HG03039 (cell line): Measurements from ENCODE around the gene KLF5.

Experiments
- ATAC-seq: cut with Tn5 transposase; IDR thresholded peaks from one replicate; pipeline ENCODE4 v1.9.1; 2021; ENCODE audit warnings: mild to moderate bottlenecking, moderate library complexity; ENCODE audit not compliant: unreplicated experiment

The KLF5 gene

DNA sequence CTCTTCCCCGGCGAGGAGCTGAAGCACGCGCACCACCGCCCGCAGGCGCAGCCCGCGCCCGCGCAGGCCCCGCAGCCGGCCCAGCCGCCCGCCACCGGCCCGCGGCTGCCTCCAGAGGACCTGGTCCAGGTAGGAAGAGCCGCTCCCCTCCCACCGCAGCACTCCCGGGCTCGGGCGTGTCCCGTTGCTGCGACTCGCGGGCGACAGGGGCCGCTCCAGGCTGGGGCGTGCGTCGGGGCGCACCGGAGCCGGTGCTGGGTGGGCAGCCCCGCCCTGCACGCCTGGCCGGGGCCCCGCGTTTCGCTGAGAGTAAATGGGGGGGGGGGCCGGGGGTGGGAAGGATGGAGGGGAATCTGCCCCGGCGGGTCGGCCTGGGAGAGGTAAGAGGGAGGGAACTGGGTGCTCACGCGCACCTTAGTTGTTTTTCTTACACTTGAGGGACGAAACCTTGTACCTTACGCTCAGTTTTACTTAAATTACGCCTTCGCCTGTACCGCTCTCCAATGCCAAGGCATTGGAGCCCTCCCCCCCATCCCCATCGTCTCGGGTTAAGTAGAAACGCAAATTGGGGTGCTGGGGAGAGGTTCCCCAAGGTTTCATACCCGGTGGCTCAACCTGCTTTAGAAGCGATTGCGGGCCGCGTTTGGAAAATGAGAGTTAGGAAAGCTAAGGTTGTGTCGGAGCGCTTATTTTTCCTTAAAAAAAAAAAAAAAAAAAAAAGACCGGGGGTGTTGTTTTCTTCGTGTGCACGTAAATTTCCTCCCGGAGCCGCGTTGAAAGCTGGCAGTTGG, 850 bp downstream of the KLF5 start:
- peak; percentile 41 for ATAC-seq

DNA sequence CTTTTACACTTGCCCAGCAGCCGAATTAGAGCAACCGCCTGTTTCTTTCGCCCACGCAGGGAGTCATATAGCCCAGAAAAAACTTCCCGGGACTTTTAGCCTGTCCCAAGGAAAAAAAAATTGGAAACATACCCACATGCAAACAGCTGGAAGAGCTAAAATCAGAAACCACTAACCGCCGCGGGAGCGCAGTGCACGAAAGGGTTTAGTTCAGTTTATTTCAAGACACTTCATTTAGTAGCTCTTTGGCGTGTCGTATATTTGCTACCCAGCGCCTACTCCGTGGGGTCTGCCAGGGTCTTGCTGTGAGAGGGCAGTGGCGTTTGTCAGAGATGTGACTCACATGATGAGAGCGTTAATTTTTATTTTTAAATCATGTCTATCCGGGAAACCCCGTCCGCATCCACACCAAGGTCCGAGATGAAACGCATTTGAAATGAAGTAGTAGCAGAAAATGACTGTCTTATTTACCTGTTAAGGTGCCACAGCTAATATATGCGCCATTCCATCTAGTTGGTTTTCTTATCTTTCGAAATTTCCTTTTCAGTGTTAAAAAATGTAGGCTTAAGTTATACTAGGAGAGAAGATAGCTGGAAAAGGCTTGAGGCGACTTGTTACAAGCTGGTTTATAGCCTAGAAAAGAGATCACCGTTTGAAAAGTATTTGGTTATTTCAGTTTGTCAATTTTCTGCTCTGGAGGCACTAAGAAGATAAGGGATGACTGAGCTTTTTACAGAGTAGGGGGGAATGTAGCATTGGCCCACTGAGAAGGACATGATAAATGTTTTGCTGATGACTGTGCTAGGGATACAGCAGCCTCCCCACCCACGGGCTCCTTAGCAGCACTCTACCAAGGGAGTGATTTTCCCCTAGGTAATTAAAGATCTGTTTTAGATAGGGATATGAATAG, 1.7 kb downstream of the KLF5 start:
- ATAC-seq: no peak

DNA sequence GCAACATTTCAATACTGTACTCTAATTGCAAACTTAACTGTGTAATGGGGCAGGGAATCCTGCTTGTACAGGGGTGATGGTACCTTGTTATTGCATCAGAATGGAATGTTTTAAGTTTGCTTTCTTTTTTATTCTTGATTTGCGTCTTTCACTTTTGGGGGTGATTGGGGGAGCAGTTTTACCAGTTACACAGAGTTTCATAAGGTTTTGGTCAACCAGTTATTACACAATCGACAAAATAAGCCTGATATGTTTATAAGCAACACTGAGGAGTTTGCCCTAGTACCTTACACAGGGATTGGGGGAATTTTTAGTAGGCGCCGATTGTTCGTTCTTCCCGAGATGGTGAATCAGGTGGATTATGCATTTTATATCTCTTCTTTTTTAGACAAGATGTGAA, 2.7 kb downstream of the KLF5 start:
- no peak for ATAC-seq

DNA sequence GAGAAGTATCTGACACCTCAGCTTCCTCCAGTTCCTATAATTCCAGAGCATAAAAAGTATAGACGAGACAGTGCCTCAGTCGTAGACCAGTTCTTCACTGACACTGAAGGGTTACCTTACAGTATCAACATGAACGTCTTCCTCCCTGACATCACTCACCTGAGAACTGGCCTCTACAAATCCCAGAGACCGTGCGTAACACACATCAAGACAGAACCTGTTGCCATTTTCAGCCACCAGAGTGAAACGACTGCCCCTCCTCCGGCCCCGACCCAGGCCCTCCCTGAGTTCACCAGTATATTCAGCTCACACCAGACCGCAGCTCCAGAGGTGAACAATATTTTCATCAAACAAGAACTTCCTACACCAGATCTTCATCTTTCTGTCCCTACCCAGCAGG, 3.1 kb downstream of the KLF5 start:
- ATAC-seq: no peak

DNA sequence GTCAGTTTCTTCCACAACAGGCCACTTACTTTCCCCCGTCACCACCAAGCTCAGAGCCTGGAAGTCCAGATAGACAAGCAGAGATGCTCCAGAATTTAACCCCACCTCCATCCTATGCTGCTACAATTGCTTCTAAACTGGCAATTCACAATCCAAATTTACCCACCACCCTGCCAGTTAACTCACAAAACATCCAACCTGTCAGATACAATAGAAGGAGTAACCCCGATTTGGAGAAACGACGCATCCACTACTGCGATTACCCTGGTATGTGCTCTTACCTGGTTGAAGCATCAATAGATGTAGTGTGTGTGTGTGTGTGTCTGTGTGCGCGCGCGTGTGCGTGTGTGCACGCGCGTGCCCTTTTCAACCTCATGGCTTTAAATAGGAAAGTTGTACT, 3.7 kb downstream of the KLF5 start:
- no peak for ATAC-seq

DNA sequence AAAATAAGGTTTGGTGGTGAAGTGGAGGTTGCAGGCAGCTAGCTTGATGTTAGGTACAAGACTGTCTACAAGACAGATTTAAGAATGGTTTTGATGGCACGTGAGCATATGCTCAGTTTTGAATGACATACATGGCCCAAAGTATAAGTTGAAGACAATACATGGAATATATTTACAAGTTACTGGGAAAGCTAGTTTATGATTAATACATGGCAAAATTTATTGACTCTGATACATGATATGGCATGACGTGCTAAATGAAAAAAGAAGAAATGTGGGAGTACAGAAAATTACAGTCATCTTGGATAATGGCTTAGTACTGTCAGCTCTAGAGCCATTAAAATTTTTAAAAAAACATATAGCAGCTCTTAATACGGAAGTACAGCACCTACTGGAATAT, 4.4 kb downstream of the KLF5 start:
- ATAC-seq: no peak

DNA sequence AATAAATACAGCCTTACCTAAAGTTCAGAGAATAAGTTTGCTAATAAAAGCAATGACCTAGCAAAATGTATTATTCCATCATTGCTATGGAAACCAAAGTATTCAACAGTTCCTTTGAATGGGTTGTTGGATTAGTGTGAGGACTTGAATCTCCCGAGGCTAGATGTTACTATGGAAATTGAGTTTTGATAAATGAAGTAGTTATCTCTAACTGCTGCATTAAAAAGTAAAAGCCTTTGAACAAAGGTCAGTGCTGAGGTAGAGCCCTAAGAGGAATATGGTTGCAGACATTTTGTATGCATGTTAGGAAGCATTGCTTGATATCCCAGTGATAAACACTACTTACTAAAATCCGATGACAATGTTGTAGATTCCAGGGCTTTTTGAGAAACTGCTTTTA, 6.2 kb downstream of the KLF5 start:
- ATAC-seq: no peak

DNA sequence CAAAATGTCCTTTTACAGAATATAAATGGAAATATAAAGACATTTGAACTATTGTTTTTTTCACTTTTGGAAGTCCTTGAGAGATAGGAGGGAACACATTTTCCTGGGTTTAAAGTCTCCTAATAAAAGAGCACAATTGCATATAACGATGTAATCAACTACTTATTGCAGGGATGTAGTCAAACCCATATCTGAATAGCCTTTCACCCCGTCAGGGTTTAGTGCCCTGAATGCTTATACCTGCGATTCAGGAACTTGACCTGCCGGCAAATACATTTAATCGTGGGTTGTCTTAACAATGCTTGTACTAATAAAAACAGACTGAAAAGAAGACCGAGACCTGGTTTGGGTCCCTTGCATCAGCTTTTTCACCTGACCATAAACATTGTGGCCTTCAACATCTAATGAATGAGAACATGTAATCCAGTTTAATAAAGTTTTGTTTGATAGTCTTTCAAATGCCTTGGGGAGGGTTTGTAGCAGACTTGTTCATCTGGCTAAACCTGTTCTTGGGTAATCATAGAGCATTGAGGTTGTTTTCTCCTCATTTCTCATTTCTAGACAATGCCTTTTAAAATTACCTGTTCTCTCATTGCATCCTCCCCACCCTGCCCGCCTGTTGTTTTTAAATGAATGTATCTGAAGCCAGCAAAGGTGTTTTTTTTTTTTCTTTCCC, 7.0 kb downstream of the KLF5 start:
- ATAC-seq: no peak

DNA sequence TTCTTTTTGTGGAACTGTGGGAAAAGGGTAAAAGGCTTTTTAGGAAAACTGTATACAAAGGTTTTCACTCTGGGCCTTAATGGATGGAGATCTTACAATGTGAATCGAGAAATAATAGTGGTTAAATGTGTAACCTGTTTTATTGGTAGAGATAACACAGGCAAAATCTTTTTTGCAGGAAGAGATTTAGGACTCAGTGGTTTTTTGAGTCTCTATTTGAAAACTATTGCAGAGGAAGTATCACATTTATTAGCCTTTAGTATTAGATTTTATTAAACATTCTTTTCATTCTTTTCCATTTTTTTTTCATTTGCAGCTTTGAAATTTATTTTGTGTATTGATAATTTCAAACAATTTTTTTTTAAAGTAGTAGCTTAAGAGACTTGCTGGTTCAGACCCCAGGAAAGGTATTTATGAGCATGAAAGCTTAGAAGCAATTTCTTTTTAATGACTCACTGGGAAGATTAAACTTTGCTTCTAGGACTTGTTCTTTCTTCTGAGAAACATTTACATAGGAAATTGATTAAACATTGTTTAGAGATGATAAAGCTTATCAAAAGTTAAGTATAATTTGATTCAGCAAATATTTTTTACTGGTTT, 10.5 kb downstream of the KLF5 start:
- ATAC-seq: no peak

DNA sequence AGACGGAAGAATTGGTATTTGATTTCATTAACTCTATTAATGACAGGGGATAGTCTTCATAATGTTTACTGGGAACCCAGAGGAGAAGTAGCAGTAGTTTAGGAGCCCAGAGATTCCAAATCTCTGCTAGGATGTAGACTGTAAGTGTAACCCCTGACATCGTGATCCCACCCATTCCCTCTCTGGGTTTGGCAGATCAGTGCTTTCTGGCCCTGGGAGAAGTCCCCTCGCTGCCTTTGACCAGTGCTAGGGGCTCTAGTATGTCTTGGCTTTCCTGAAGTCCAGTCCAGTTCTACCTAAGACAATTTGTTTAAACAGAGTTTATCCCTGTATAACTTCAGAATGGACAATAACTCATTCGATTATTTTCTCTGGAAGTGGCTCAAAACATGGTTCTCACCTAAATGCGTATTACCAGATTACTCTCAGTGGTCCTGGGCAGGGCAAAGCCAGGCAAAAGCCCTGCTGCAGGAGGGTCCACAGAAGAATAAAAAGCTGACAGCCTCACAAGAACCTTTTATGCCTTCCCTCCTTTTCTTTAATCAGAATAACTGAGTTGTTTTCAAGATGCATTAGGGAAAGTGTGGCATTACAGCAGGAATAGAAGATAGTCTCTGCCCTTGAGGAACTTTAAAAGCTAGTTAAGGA, 11.8 kb downstream of the KLF5 start:
- ATAC-seq: no peak

DNA sequence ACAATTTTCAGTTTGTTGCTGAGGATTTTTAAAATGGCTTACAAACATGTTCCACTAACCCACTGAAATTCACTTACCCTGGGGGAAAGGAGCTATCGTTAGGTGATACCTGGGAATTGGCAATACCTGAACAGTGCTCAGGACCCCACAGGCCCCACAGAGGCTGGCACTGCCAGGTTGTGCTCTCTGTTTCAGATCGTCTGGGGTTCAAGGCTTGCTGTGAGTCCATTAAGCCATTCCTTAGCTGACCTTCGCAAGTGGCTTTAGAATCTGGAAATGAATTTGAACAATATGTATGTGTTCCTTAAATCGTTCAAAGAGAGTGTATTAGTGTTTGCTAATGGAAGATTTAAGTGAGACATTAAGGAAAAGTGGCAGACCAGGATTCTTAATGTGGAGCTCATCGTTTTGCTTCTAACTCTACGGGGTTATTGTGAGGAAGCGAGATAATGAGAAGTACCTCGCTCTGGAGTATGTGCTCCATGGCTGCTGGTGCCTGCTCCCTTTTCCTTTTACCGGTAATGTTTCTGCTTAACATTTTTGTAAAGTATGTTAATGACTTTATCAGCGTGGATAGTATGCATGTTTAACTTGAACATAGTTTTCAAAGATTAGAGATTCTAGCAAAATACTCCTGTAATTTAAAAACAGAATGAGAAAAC, 13.6 kb downstream of the KLF5 start:
- ATAC-seq: no peak

DNA sequence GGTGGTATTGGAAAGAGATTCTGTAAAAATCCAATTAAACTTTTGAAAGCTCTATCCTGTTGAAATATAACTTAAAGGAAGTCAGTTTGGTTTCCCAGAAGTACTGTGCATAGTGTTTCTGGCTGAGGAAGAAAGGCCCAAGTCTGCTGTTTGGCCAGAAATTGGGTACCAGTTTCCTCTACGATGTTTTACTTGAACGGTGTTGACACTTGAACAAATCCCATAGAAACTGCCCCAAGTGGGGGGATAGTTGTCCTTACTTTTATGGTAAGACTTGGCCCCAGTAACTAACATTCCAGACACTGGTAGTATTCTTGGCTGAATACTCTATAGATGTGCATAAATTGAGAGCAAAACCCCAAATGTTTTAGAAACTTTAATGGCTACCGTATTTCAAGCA, 14.2 kb downstream of the KLF5 start:
- ATAC-seq: no peak

DNA sequence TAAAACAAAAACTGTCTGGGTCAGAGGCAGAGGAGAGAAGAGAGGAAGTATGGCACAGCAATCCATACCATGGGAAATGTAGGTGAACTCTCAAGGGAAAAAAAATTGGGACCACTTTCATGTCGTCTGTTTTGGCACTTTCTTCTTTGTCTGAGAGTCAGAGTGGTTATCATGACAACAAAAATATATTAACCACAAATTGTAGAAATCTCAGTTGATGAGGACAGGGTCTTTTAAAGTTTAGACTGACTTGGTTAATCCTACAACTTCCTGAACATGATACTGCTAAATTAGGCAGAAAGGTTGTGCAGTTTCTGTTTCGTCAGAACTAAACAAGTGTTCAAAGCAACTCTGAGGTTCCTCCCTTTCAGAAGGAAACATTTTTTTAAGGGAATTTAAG, 15.2 kb downstream of the KLF5 start:
- ATAC-seq: peak; percentile 60

DNA sequence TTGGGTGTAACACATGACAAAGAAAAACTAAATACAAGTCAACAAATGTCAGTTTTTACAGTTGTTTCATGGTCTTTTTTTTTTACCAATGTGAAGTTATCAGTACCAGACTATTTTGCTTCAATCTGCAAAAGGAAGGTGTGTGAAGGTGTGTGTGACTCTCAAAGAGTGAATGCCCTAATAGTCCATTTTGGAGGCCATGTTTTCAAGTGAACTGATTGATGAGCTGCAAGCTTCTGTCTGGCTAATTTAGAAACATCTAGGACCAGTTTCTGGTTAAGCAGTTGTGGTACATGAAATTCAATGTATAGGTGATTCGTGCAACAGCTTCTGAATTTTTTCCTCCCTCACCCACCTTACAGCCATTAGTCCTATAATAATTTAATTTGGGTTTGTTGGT, 16.1 kb downstream of the KLF5 start:
- no peak for ATAC-seq

DNA sequence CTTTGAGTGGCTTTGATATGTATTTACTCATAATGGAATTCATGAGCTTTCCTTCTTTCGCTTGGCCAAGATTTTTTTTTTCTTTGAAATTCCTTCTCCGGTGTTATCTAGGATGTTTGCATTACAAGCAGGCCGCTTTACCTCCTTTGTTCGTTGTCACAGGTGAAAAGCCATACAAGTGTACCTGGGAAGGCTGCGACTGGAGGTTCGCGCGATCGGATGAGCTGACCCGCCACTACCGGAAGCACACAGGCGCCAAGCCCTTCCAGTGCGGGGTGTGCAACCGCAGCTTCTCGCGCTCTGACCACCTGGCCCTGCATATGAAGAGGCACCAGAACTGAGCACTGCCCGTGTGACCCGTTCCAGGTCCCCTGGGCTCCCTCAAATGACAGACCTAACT, 16.7 kb downstream of the KLF5 start:
- no peak for ATAC-seq

DNA sequence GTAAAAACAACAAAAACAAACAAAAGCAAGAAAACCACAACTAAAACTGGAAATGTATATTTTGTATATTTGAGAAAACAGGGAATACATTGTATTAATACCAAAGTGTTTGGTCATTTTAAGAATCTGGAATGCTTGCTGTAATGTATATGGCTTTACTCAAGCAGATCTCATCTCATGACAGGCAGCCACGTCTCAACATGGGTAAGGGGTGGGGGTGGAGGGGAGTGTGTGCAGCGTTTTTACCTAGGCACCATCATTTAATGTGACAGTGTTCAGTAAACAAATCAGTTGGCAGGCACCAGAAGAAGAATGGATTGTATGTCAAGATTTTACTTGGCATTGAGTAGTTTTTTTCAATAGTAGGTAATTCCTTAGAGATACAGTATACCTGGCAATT, 17.1 kb downstream of the KLF5 start:
- ATAC-seq: no peak

DNA sequence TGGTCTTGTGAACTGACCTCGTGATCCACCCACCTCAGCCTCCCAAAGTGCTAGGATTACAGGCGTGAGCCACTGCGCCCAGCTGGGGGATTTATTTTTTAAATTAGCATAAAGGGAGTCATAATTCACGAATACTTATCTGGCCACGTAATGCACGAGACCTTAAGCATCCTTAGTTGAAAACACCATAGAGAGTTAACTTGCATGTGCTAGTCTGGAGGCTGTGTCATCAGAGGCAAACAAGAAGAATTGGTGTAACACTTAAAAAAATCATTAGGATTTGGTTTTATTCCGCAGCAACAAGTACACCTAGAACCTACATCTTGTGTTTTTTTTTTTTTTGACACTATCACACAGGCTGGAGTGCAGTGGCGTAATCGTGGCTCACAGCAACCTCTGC, 19.1 kb downstream of the KLF5 start:
- no peak for ATAC-seq

DNA sequence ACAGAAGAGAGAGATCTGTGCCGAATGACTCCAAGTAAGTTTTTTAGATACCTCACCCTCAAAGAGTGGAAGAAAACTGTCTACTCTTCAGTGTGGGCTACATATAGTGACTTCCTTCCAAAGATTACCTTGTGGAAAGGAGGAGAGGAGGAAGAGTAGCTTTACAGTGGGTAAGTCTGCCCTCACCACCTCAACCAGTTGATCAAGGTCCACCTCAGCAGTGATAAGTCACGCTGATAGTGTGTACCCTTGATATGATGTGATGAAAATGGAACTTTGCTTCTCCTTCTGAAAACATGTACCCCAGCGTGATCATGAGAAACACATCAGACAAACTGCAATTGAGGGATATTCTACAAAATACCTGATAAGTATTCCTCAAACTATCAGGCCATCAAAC, 20.6 kb downstream of the KLF5 start:
- no peak for ATAC-seq

DNA sequence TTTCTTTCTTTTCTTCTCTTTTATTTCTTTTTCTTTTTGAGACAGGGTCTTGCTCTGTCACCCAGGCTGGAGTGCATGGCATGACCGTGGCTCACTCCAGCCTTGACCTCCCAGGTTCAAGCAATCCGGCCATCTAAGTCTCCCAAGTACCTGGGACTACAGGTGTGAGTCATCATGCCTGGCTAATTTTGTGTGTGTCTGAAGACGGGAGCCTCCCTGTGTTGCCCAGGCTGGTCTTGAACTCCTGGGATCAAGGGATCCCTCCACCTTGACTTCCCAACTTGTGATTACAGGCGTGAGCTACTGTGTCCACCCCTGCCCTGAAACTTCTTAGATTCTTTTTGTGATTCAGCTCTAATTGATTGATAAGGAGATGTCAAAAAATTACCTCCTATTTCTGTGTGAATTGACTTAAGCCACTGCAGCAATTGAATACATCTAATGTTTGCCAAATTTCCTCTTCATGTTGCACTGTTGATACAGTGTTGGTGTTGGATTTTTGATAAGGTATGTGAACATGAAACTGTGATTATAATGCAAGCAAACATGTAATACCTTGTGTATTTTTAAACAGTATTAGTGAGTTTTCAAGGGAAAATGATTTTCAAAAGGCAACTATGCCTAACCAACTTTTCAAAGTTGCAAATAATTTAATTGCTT, 22.6 kb downstream of the KLF5 start:
- ATAC-seq: no peak

DNA sequence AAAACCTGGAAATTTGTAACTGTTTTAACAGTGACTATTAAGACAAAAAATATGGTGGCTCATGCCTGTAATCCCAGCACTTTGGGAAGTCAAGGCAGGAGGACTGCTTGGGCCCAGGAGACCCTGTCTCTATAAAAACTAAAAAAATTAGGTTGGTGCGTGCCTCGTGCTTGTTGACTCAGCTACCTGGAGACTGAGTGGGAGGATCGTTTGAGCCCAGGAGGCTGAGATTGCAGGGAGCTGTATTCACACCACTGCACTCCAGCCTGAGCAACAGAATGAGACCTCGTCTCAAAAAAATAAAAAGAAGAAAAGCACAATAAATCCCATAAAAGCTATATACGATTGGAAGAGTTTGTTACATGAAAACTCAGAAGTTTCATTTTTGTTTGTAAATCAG, 23.7 kb downstream of the KLF5 start:
- ATAC-seq: no peak
